NCI-H2171 (cell line): Measurements from ENCODE around the gene CPN2.

ENCODE experiments used
- DNase-seq: peaks from one replicate; lab custom pipeline; 2025; lab: John Stamatoyannopoulos, UW

The CPN2 gene

GRCh38 chr3:194327218-194328052, 23.7 kb downstream of the CPN2 start:
- no peak for DNase-seq

- DNase-seq: no peak
Measured at GRCh38 chr3:194326968-194327217, 24.2 kb downstream of the CPN2 start.

- no peak for DNase-seq
Measured at GRCh38 chr3:194326192-194326967, 24.7 kb downstream of the CPN2 start.

GRCh38 chr3:194325424-194326153, 25.5 kb downstream of the CPN2 start:
- DNase-seq: no peak

- no peak for DNase-seq
Measured at GRCh38 chr3:194324823-194325327, 26.3 kb downstream of the CPN2 start.

- no peak for DNase-seq
Measured at GRCh38 chr3:194323785-194324735, 27.1 kb downstream of the CPN2 start.

- no peak for DNase-seq
Measured at GRCh38 chr3:194322678-194323211, 28.4 kb downstream of the CPN2 start.

- DNase-seq: no peak
Measured at GRCh38 chr3:194321693-194322640, 29.2 kb downstream of the CPN2 start.

GRCh38 chr3:194320744-194321243, 30.3 kb downstream of the CPN2 start:
- DNase-seq: no peak

- DNase-seq: no peak
Measured at GRCh38 chr3:194320100-194320499, 31.0 kb downstream of the CPN2 start.

GRCh38 chr3:194318511-194319161, 32.5 kb downstream of the CPN2 start:
- DNase-seq: no peak

- no peak for DNase-seq
Measured at GRCh38 chr3:194316918-194317317, 34.2 kb downstream of the CPN2 start.

GRCh38 chr3:194315965-194316361, 35.2 kb downstream of the CPN2 start:
- no peak for DNase-seq

- peak; percentile 69 for DNase-seq
Measured at GRCh38 chr3:194315088-194315964, 35.8 kb downstream of the CPN2 start.

GRCh38 chr3:194314388-194315068, 36.6 kb downstream of the CPN2 start:
- no peak for DNase-seq

- DNase-seq: no peak
Measured at GRCh38 chr3:194313560-194314387, 37.4 kb downstream of the CPN2 start.
